HEK293T (cell line): ENCODE measurements around the gene EIF5.

ENCODE experiments used
- BHLHE40 ChIP-seq: fragments of 450-650 bp; IDR thresholded peaks from 2 replicates; pipeline ENCODE4 v1.6.1; 2016; ENCODE audit warnings: mild to moderate bottlenecking, moderate library complexity, borderline replicate concordance
- CTBP1 ChIP-seq: fragments of 450-650 bp; IDR thresholded peaks from 2 replicates; pipeline ENCODE4 v1.6.1; 2016; ENCODE audit warnings: borderline replicate concordance
- ELF4 ChIP-seq: fragments of 450-650 bp; IDR thresholded peaks from 2 replicates; pipeline ENCODE4 v1.6.1; 2017; ENCODE audit warnings: antibody characterized with exemption
- FOXA1 ChIP-seq: fragments of 450-650 bp; IDR thresholded peaks from 2 replicates; pipeline ENCODE4 v1.6.1; 2016; ENCODE audit warnings: mild to moderate bottlenecking
- FOXK2 ChIP-seq: fragments of 450-650 bp; IDR thresholded peaks from 2 replicates; pipeline ENCODE4 v1.6.1; 2016; ENCODE audit warnings: mild to moderate bottlenecking
- FOXM1 ChIP-seq: fragments of 450-650 bp; IDR thresholded peaks from 2 replicates; pipeline ENCODE4 v1.6.1; 2017; ENCODE audit warnings: mild to moderate bottlenecking, borderline replicate concordance
- HDGF ChIP-seq: fragments of 450-650 bp; IDR thresholded peaks from 2 replicates; pipeline ENCODE4 v1.6.1; 2017; ENCODE audit warnings: antibody characterized with exemption, borderline replicate concordance
- LEF1 ChIP-seq: fragments of 450-650 bp; IDR thresholded peaks from 2 replicates; pipeline ENCODE4 v1.6.1; 2017; ENCODE audit warnings: mild to moderate bottlenecking, borderline replicate concordance
- SP1 ChIP-seq: fragments of 450-650 bp; IDR thresholded peaks from 2 replicates; pipeline ENCODE4 v1.6.1; 2017
- SUZ12 ChIP-seq: fragments of 450-650 bp; IDR thresholded peaks from 2 replicates; pipeline ENCODE4 v1.6.1; 2016; ENCODE audit warnings: mild to moderate bottlenecking
- TARDBP ChIP-seq: fragments of 450-650 bp; IDR thresholded peaks from 2 replicates; pipeline ENCODE4 v1.6.1; 2016
- ZNF384 ChIP-seq: fragments of 450-650 bp; IDR thresholded peaks from 2 replicates; pipeline ENCODE4 v1.6.1; 2016

- TF ChIP-seq ELF4 (no peak), FOXA1 (no peak), HDGF (no peak), FOXK2 (no peak), SP1 (no peak), TARDBP (no peak), ZNF384 (no peak), BHLHE40 (no peak), FOXM1 (no peak), SUZ12 (no peak), CTBP1 (no peak), LEF1 (no peak)
These were observed 16.0 kb upstream of the EIF5 start for GRCh38 chr14:103317976-103318580.
